A549 treated with CpdA at 1 μM for 4 hours (cell line): ENCODE results near the gene MFAP4. TPM values are rescaled to one million over a fixed set of nuclear protein-coding genes. Genes with fewer than 3 reads are reported as not detected.

Experiments
- total RNA-seq: library from RNA; stranded (reverse); fragments of 200-300 nt; extraction: Qiagen RNA extraction; gene quantifications from 5 replicates; pipeline ENCODE4 v1.2.3, GENCODE V29; 2022; ENCODE audit warnings: low read depth

The MFAP4 gene, protein sequence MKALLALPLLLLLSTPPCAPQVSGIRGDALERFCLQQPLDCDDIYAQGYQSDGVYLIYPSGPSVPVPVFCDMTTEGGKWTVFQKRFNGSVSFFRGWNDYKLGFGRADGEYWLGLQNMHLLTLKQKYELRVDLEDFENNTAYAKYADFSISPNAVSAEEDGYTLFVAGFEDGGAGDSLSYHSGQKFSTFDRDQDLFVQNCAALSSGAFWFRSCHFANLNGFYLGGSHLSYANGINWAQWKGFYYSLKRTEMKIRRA
- total RNA-seq = 0.07 TPM in 1 of 5 replicates, not detected in the others

GRCh38 chr17:19386974-19387920 is at the start of gene MFAP4:
MFAP4 (minus strand) TSS chr17:19387190; CDS start chr17:19387155, 35 bp downstream.

DNA sequence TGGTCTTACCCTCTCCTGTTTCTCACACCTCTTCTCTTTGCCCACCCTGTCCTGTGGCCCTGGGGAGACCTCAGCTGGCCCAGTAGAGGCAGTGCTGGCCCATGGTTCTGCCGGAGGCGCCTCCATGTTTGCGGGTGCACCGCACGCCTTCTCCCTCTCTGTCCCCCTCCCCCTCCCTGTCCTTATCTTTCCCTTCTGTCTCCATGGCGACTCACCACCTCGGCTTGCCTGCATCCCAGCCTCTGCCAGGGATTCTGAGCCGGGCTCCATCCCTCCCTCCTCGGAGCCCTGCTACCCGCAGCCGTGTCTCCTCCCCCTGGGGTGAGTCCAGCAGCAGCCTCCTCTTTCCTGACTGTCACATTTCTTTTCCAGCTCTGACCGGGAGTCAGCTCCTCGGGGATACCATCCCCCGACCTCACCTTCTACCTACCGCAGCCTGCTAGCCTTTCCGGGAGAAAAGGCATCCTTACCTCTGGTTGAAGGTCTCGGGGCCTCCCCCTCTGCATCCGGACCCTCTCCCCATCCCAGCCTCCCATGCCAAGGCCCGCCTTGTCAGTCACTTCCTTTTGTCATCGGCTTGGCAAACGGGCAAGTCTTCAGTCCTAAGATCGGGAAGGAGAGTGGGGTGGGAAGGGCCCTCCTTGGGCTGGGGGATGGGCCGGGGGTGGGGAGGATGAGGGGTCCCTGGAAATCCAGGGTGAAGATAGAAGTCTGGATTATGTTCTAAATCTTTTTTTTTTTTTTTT is 24.1 kb upstream of the MFAP4 start, which contains the start of gene RNF112:
TSS of gene RNF112 (plus strand) at position 358 of the 746 bp plus-strand sequence. CDS start at position 535, 177 bp downstream.

GRCh38 chr17:19378416-19379360 is 8.3 kb downstream of the MFAP4 start, which contains the start of gene MAPK7:
MAPK7 (plus strand) TSS chr17:19378498; CDS start chr17:19378901, 403 bp downstream.

DNA sequence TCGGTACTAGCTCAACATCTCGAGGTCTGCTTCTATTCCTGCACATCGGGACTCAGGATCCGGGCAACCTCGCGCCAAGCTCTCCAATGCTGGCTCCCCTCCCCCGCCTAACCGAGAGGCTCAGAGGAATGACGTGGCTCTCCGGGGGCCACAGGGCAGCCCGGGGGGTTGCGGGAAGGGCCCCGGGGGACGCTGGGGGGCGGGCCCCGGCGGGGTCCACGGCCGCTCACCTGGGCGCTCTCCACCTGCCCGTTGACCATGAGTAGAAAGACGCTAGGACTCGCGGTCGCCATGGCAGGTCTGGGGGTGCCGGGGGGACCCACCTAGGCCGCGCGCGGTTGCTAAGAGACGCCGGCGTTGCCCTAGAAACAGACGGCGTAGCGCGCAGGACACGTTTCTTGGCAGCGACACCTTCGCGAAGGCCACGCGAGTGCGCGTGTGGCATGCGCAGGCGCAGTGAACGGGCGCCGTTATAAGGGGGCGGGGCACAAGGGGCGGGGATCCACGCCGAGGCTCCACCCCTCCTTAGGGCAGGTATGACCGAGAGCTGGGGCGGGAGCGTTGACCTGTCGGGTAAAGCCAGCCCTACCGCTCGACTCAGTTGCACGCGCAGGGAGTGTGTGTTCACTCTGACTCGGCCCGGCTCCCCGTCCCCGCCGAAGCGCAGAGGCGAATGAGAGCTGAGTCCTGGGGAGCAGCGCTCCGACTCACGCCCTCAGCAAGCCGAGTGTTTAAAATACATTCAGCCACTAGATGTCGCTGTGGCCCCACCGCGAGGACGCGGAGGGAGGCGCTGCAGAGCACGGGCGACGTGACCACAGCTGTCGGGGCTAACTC is 24.5 kb downstream of the MFAP4 start, which contains the start of gene B9D1:
TSS of gene B9D1 (minus strand) at position 447 of the 837 bp plus-strand sequence. CDS start at position 293, 154 bp downstream.

Other genes starting within 250 kb of the MFAP4 start
- gene EPN2, start 149.8 kb downstream of the MFAP4 start, total RNA-seq = 46.2 to 63.9 TPM (median 54.1 TPM) in 5 replicates
- gene B9D1, start 24.5 kb downstream of the MFAP4 start, total RNA-seq = 41.4 to 45.9 TPM (median 44.2 TPM) in 5 replicates
- 20.6 to 25.8 TPM (median 22.1 TPM) in 5 replicates for gene MAPK7, start 8.7 kb downstream of the MFAP4 start, total RNA-seq
- 0.45 to 1.0 TPM (median 0.88 TPM) in 5 replicates for gene RNF112, start 24.0 kb upstream of the MFAP4 start, total RNA-seq
- 22.8 to 25.1 TPM (median 23.9 TPM) in 5 replicates for gene SLC47A1, start 146.7 kb upstream of the MFAP4 start, total RNA-seq